K562 (cell line): Measurements from ENCODE around the gene PLEKHF1. TPM values are rescaled to one million over a fixed set of nuclear protein-coding genes. Genes with fewer than 3 reads are reported as not detected.

ENCODE experiments used
- BDP1 ChIP-seq: IDR thresholded peaks from 3 replicates; pipeline ENCODE4 v1.6.1; 2011; ENCODE audit not compliant: insufficient read length, insufficient read depth
- CEBPB ChIP-seq: fragments of 450-650 bp; IDR thresholded peaks from 2 replicates; pipeline ENCODE4 v1.6.1; 2016; ENCODE audit warnings: missing genetic modification characterization, missing compliant biosample characterization
- ELF1 ChIP-seq: fragments of 200-800 bp; sonication (Bioruptor generic); IDR thresholded peaks from 2 replicates; pipeline ENCODE4 v1.6.1; 2016; ENCODE audit warnings: missing genetic modification characterization, missing compliant biosample characterization
- ESRRB ChIP-seq: fragments of 250-450 bp; sonication (Bioruptor Pico); IDR thresholded peaks from 2 replicates; pipeline ENCODE4 v1.5.0; 2020; ENCODE audit warnings: mild to moderate bottlenecking, moderate library complexity, borderline replicate concordance
- EWSR1 ChIP-seq: fragments of 450-650 bp; IDR thresholded peaks from 2 replicates; pipeline ENCODE4 v1.6.1; 2018; ENCODE audit warnings: borderline replicate concordance, mild to moderate bottlenecking, low read depth, moderate library complexity; ENCODE audit not compliant: partially characterized antibody
- FOXM1 ChIP-seq, 2 experiments: fragments of 450-650 bp in 1 of 2; sonication (generic) in 1 of 2; formaldehyde crosslinking in 1 of 2; IDR thresholded peaks; 2 replicates each; pipeline versions ENCODE4 v1.6.1 to v1.9.0; 2017 to 2022; ENCODE audit warnings: low read depth in 2 of 2, mild to moderate bottlenecking in 2 of 2, missing genetic modification reagents in 1 of 2, moderate library complexity in 1 of 2
- KLF10 ChIP-seq: fragments of 250-450 bp; sonication (Bioruptor Pico); IDR thresholded peaks from 2 replicates; pipeline ENCODE4 v1.6.1; 2021; ENCODE audit warnings: matching md5 sums
- MBD1 ChIP-seq: fragments of 250-450 bp; sonication (Bioruptor Pico); IDR thresholded peaks from 2 replicates; pipeline ENCODE4 v1.8.0; 2022; ENCODE audit warnings: inconsistent platforms
- MTA1 ChIP-seq: fragments of 450-650 bp; IDR thresholded peaks from 2 replicates; pipeline ENCODE4 v1.6.1; 2017; ENCODE audit warnings: borderline replicate concordance
- MTA2 ChIP-seq: fragments of 450-650 bp; IDR thresholded peaks from 2 replicates; pipeline ENCODE4 v1.6.1; 2016; ENCODE audit warnings: low read depth
- NFE2L1 ChIP-seq: fragments of 450-650 bp; IDR thresholded peaks from 2 replicates; pipeline ENCODE4 v1.6.1; 2016; ENCODE audit warnings: missing genetic modification characterization, low read depth, mild to moderate bottlenecking, missing compliant biosample characterization, moderate library complexity, borderline replicate concordance
- NR2C2 ChIP-seq, 2 experiments: fragments of 200-800 bp in 1 of 2; sonication (Bioruptor generic) in 1 of 2; sonication (generic) in 1 of 2; formaldehyde crosslinking in 1 of 2; IDR thresholded peaks; 2 replicates each; pipeline versions ENCODE4 v1.6.1 to v1.8.0; 2016 to 2022; ENCODE audit warnings: mild to moderate bottlenecking in 1 of 2, missing compliant biosample characterization in 1 of 2, missing genetic modification characterization in 1 of 2, missing genetic modification reagents in 1 of 2
- SAFB ChIP-seq: fragments of 200-400 bp; formaldehyde crosslinking; IDR thresholded peaks from 2 replicates; pipeline ENCODE4 v1.6.1; 2017; ENCODE audit warnings: low read depth, low read length, borderline replicate concordance
- SIRT6 ChIP-seq: IDR thresholded peaks from one replicate; pipeline ENCODE4 v1.6.1; 2012; ENCODE audit warnings: low read depth, mild to moderate bottlenecking, control low read depth, inconsistent platforms, low read length, moderate library complexity
- SRSF1 ChIP-seq: fragments of 200-400 bp; formaldehyde crosslinking; IDR thresholded peaks from 2 replicates; pipeline ENCODE4 v1.6.1; 2017; ENCODE audit warnings: mild to moderate bottlenecking, low read depth, low read length, moderate library complexity
- TAF1 ChIP-seq: IDR thresholded peaks from 2 replicates; pipeline ENCODE4 v1.6.1; 2011; ENCODE audit warnings: mild to moderate bottlenecking, low read length, moderate library complexity; ENCODE audit not compliant: insufficient read depth, control insufficient read depth, severe bottlenecking; ENCODE audit errors: extremely low read depth
- YY1 ChIP-seq, 3 experiments: IDR thresholded peaks; 2 replicates each; pipeline ENCODE4 v1.6.1; 2011; ENCODE audit warnings: low read length in 2 of 3, mild to moderate bottlenecking in 2 of 3, moderate library complexity in 2 of 3, borderline replicate concordance in 1 of 3, control low read depth in 1 of 3, low read depth in 1 of 3; ENCODE audit not compliant: insufficient read depth in 3 of 3, insufficient replicate concordance in 2 of 3, control insufficient read depth in 1 of 3, insufficient read length in 1 of 3; ENCODE audit errors: extremely low read depth in 1 of 3
- ZFPM2 ChIP-seq: fragments of 250-450 bp; sonication (Bioruptor Pico); IDR thresholded peaks from 2 replicates; pipeline ENCODE4 v1.5.1; 2022; ENCODE audit warnings: mild to moderate bottlenecking
- ZKSCAN3 ChIP-seq: fragments of 250-450 bp; sonication (Bioruptor Pico); IDR thresholded peaks from 2 replicates; pipeline ENCODE4 v1.4.0; 2020
- ZNF263 ChIP-seq: sonication (generic); formaldehyde crosslinking; IDR thresholded peaks from 2 replicates; pipeline ENCODE4 v1.8.0; 2022; ENCODE audit warnings: mild to moderate bottlenecking, missing genetic modification reagents, borderline replicate concordance
- polyA plus RNA-seq, 8 experiments: library from polyadenylated mRNA; depleted of rRNA in 4 of 8; stranded (reverse) in 5 of 8; unstranded in 3 of 8; fragments of >200 nt; fragmentation: Nextera tagmentation in 2 of 8; fragmentation: Illumina TruSeq in 1 of 8; extraction: Ambion mirVana in 2 of 8; extraction: Trizol in 1 of 8; gene quantifications; 2 replicates each; pipeline versions ENCODE4 v1.2.1 to v1.2.3, GENCODE V29; 2011 to 2014; ENCODE audit warnings: inconsistent platforms in 1 of 8, missing spikeins in 1 of 8
- total RNA-seq, 7 experiments: library from RNA; depleted of rRNA in 6 of 7; stranded (reverse); fragments of >200 nt in 6 of 7; fragmentation: Illumina TruSeq in 2 of 7; extraction: Trizol in 2 of 7; gene quantifications; 2 replicates each; pipeline versions ENCODE4 v1.2.1 to v1.2.3, GENCODE V29; 2011 to 2021; ENCODE audit warnings: low replicate concordance in 1 of 7
- TF ChIP-seq, protein P1 (sequence below): sonication (generic); formaldehyde crosslinking; IDR thresholded peaks from 2 replicates; pipeline ENCODE4 v1.8.0; 2022; ENCODE audit warnings: mild to moderate bottlenecking, missing genetic modification reagents
- TF ChIP-seq, protein P2 (sequence below): fragments of 250-450 bp; sonication (Bioruptor Pico); IDR thresholded peaks from 2 replicates; pipeline ENCODE4 v1.6.1; 2021; ENCODE audit warnings: mild to moderate bottlenecking
- TF ChIP-seq, protein P3 (sequence below): fragments of 450-650 bp; formaldehyde crosslinking; IDR thresholded peaks from 2 replicates; pipeline ENCODE4 v1.4.0; 2022; ENCODE audit warnings: mild to moderate bottlenecking, moderate library complexity

PLEKHF1 gene
- total and polyA plus RNA-seq, 9 of the 15 experiments (the other 6 are each of a cell fraction or from before 2014, with no cell fraction given), result 0.07 to 13.4 (median 3.9) TPM; not detected in 1

- TF ChIP-seq, protein P1, sequence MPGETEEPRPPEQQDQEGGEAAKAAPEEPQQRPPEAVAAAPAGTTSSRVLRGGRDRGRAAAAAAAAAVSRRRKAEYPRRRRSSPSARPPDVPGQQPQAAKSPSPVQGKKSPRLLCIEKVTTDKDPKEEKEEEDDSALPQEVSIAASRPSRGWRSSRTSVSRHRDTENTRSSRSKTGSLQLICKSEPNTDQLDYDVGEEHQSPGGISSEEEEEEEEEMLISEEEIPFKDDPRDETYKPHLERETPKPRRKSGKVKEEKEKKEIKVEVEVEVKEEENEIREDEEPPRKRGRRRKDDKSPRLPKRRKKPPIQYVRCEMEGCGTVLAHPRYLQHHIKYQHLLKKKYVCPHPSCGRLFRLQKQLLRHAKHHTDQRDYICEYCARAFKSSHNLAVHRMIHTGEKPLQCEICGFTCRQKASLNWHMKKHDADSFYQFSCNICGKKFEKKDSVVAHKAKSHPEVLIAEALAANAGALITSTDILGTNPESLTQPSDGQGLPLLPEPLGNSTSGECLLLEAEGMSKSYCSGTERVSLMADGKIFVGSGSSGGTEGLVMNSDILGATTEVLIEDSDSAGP (CRISPR knock-in tag), result no peak
- TF ChIP-seq KLF10 (CRISPR knock-in tag), result no peak
- no peak for TF ChIP-seq EWSR1
- TF ChIP-seq, protein P2, sequence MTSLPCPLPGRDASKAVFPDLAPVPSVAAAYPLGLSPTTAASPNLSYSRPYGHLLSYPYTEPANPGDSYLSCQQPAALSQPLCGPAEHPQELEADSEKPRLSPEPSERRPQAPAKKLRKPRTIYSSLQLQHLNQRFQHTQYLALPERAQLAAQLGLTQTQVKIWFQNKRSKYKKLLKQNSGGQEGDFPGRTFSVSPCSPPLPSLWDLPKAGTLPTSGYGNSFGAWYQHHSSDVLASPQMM (CRISPR knock-in tag), result no peak
- no peak for TF ChIP-seq ZNF263 (CRISPR knock-in tag)
- TF ChIP-seq ZKSCAN3, result no peak
- no peak for TF ChIP-seq MTA2
- TF ChIP-seq MTA1, result no peak
- 0 out of 2 replicates have a peak, but pooled peaks have one; percentile 46 for TF ChIP-seq SAFB
- TF ChIP-seq BDP1, result no peak
- no peak for TF ChIP-seq SIRT6
- no peak for TF ChIP-seq NFE2L1 (tag)
- TF ChIP-seq ESRRB, result no peak
- TF ChIP-seq TAF1, result peak; percentile 46
- no peak for TF ChIP-seq MBD1 (CRISPR knock-in tag)
- TF ChIP-seq FOXM1 (IDR thresholded peaks at IDR 0.05; ENCODE audit: low read depth), result no peak
- TF ChIP-seq FOXM1 (CRISPR knock-in tag; IDR thresholded peaks at IDR 0.05; ENCODE audit: low read depth), result no peak
- TF ChIP-seq, protein P3, sequence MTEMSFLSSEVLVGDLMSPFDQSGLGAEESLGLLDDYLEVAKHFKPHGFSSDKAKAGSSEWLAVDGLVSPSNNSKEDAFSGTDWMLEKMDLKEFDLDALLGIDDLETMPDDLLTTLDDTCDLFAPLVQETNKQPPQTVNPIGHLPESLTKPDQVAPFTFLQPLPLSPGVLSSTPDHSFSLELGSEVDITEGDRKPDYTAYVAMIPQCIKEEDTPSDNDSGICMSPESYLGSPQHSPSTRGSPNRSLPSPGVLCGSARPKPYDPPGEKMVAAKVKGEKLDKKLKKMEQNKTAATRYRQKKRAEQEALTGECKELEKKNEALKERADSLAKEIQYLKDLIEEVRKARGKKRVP (CRISPR knock-in tag), result no peak
- 0 out of 2 replicates have a peak, but pooled peaks have one; percentile 17 for TF ChIP-seq NR2C2 (CRISPR knock-in tag; IDR thresholded peaks at IDR 0.05)
- TF ChIP-seq NR2C2 (tag; IDR thresholded peaks at IDR 0.05), result peak; percentile 91
- no peak for TF ChIP-seq YY1 (IDR thresholded peaks at IDR 0.05; ENCODE audit: borderline replicate concordance in 1 of 3, control insufficient read depth in 1 of 3, extremely low read depth in 1 of 3, insufficient read depth in 3 of 3, insufficient read length in 1 of 3, insufficient replicate concordance in 2 of 3, low read depth in 1 of 3, low read length in 2 of 3)
- no peak for TF ChIP-seq ZFPM2
- no peak for TF ChIP-seq SRSF1
- no peak for TF ChIP-seq ELF1 (tag)
- no peak for TF ChIP-seq CEBPB (tag)
These were observed at the start of gene PLEKHF1 (continued) for GRCh38 chr19:29665215-29665825.
